ENCODE results near the gene LMBR1L.
"Not testable (repeated sequence)": the region's sequence is repeated elsewhere in the genome, so short reads cannot be mapped to it uniquely, and the experiment has no call there.

LMBR1L gene

GRCh38 chr12:49110464-49111155, at the start of gene LMBR1L:
Gene LMBR1L (minus strand): TSS chr12:49110847. CDS start chr12:49110555, 292 bp downstream.
- intact Hi-C loops (cut with DNase I), result no loop called here
- peak; percentile 85 to 99 (median 96) for DNase-seq

- intact Hi-C loops (cut with DNase I), result no loop called here
- no peak for DNase-seq
Observed at GRCh38 chr12:49160399-49160798, 49.8 kb upstream of the LMBR1L start.

- no peak for DNase-seq
- intact Hi-C loops (cut with DNase I), result no loop called here
Observed at GRCh38 chr12:49154221-49154620, 43.6 kb upstream of the LMBR1L start.

- intact Hi-C loops (cut with DNase I), result no loop called here
Observed at GRCh38 chr12:49147384-49147783, 36.7 kb upstream of the LMBR1L start.

GRCh38 chr12:49146406-49146805, 35.8 kb upstream of the LMBR1L start:
- intact Hi-C loops (cut with DNase I), result no loop called here
- no peak for DNase-seq

More at GRCh38 chr12:49147384-49147783, 36.7 kb upstream of the LMBR1L start:
- DNase-seq, result no peak

- intact Hi-C loops (cut with DNase I), result no loop called here
Observed at GRCh38 chr12:49144384-49144783, 33.7 kb upstream of the LMBR1L start.

GRCh38 chr12:49138999-49139398, 28.4 kb upstream of the LMBR1L start:
- no peak for DNase-seq
- intact Hi-C loops (cut with DNase I), result no loop called here

More at GRCh38 chr12:49144384-49144783, 33.7 kb upstream of the LMBR1L start:
- no peak for DNase-seq

- DNase-seq, result no peak
- intact Hi-C loops (cut with DNase I), result no loop called here
Observed at GRCh38 chr12:49138587-49138986, 27.9 kb upstream of the LMBR1L start.

- DNase-seq, result no peak
- intact Hi-C loops (cut with DNase I), result no loop called here
Observed at GRCh38 chr12:49137476-49137875, 26.8 kb upstream of the LMBR1L start.

GRCh38 chr12:49136997-49137396, 26.4 kb upstream of the LMBR1L start:
- DNase-seq; intact Hi-C loops (cut with DNase I): not testable (repeated sequence)

GRCh38 chr12:49133590-49133989, 22.9 kb upstream of the LMBR1L start:
- intact Hi-C loops (cut with DNase I), result loop anchor here (5.0 kb wide), 1 partner anchor 46 kb away; no protein-coding TSS in a partner anchor
- no peak for DNase-seq

GRCh38 chr12:49133014-49133413, 22.4 kb upstream of the LMBR1L start:
- intact Hi-C loops (cut with DNase I), result loop anchor here (5.0 kb wide), 1 partner anchor 46 kb away; no protein-coding TSS in a partner anchor
- peak in 9 of 42 donors; percentile 8 to 51 (median 15) for DNase-seq

- peak in 18 of 42 donors; percentile 9 to 56 (median 28) for DNase-seq
- intact Hi-C loops (cut with DNase I), result loop anchor here (1.0 to 5.0 kb wide), 2 partner anchors 45 to 102 kb away; no protein-coding TSS in a partner anchor
Observed at GRCh38 chr12:49131894-49132461, 21.3 kb upstream of the LMBR1L start.

GRCh38 chr12:49131051-49131893, 20.6 kb upstream of the LMBR1L start, which contains the start of gene TUBA1B:
Gene TUBA1B (minus strand): TSS chr12:49131395. CDS start chr12:49131300, 95 bp downstream.
- DNase-seq, result peak; percentile 87 to 98 (median 95)
- intact Hi-C loops (cut with DNase I), result loop anchor here (1.0 to 5.0 kb wide), 2 partner anchors 44 to 103 kb away; no protein-coding TSS in a partner anchor

GRCh38 chr12:49130151-49131050, 19.8 kb upstream of the LMBR1L start:
- DNase-seq, result peak; percentile 85 to 98 (median 93)
- intact Hi-C loops (cut with DNase I), result loop anchor here (1.0 to 5.0 kb wide), 3 partner anchors 43 to 104 kb away; no protein-coding TSS in a partner anchor

- intact Hi-C loops (cut with DNase I), result loop anchor here (1.0 to 5.0 kb wide), 2 partner anchors 42 to 58 kb away; no protein-coding TSS in a partner anchor
- DNase-seq, result no peak
Observed at GRCh38 chr12:49129332-49130150, 18.9 kb upstream of the LMBR1L start.

- intact Hi-C loops (cut with DNase I), result not testable (repeated sequence)
- peak in 1 of 42 donors; percentile 24 for DNase-seq
Observed at GRCh38 chr12:49127971-49128370, 17.3 kb upstream of the LMBR1L start.

Measured in head of caudate nucleus (tissue), 42 donors.